Glomerular endothelial cell (primary cell): ENCODE measurements around the gene ADAMTSL1. TPM values are rescaled to one million over a fixed set of nuclear protein-coding genes. Genes with fewer than 3 reads are reported as not detected.

Experiments used
- DNase-seq: peaks from one replicate; pipeline ENCODE4 v3.0.0-alpha.2; 2011; ENCODE audit warnings: low read depth, low spot score; ENCODE audit errors: extremely low read depth
- total RNA-seq: library from RNA; depleted of rRNA; stranded (reverse); fragments of >200 nt; gene quantifications from 2 replicates; pipeline ENCODE4 v1.2.3, GENCODE V29; 2015

The ADAMTSL1 gene
- total RNA-seq, 1 donor from 2014 or later, result 17.2 TPM

DNA sequence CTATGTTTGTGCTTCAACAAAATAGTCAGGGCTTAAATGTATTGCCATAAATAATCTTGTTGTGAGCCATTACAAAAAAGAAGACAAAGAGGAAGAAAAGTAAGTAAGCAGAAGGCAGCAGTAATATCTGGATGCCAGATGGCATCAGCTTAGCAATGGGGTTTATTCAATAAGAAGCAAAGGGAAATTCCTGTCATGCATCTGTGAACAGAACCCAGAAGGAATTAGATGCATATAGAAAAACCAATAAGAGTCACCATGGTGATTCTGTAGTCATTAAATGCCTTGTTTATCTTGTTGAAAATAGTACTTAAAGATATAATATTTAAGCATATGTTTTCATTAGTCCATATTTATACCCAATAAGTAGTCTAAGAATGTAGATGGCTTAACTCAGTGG lies 216.0 kb downstream of the ADAMTSL1 start:
- DNase-seq, result no peak

DNA sequence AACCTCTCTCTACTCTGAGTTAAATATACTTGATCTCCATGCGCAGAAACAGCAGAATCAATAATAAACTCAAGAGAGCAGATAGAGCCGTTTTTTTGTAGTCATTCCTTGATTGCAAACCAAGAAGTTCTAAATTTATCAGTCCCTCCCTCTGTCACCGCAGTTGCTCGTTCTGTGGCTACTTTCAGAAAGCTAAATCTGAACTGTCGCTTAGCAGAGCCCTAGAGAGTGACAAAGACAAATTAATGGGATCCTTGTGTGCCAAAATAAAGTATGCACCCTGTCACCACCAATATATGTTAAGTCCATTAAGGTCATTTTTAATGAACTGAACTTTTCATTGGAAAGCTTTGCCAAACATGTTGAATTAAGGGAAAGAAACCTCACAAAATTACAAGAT lies 218.3 kb downstream of the ADAMTSL1 start:
- no peak for DNase-seq

DNA sequence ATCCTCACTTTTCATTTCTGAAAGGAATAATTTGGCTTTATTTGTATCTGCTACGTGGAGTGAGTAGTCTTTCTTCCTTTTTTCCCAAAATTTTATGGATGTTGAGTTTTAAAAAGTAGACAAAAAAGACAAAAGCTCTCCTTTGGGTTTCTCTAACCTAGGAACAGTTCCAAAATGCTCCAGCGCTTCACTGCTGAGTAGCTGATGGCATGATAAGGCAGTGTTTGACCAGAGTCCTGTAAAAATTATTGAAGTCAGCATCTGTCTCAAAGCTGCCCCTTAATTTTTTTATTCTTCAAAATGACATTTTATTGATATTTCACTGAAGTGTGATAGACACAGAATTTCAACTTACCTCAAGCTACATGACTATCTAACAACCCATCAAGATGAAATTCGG lies 219.0 kb downstream of the ADAMTSL1 start:
- no peak for DNase-seq

GRCh38 chr9:18694959-18695668 lies 221.2 kb downstream of the ADAMTSL1 start:
- DNase-seq, result no peak

DNA sequence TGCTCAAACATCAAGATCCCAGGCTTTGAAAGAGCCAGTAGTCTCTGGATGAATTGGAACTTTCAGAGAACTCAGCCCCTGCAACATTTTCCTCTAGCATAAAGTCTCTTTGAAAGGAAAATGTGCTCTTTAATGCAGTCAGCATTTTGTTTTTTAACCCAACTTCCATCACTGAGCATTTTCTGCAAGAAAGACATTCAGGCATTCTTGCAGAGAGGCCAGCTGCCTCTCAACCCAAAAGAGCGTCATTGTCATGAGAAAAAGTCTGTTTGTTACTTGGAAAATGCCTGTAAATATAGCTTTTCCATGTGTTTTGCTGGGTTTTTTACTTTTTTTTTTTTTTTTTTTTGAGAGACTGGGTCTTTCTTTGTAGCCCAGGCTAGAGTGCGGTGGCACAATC lies 225.0 kb downstream of the ADAMTSL1 start:
- DNase-seq, result no peak

DNA sequence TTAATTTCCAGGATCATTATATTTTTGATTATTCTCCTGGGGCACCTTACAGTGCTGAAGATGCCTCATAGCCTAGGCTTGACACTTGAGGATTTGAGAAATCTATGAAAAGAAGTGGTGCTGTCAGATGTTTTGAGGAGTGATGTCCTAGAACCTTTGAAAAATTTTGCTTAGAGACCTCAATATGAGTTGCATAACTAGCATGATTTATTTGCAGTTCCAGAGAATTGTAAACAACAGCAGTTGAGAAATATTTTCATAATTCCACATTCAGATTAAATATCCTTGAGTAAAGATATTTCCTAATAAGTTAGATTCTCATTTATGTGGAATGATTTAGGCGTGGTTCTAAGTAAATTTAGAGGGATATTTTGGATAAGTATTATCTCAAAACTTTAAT lies 225.8 kb downstream of the ADAMTSL1 start:
- DNase-seq, result no peak

DNA sequence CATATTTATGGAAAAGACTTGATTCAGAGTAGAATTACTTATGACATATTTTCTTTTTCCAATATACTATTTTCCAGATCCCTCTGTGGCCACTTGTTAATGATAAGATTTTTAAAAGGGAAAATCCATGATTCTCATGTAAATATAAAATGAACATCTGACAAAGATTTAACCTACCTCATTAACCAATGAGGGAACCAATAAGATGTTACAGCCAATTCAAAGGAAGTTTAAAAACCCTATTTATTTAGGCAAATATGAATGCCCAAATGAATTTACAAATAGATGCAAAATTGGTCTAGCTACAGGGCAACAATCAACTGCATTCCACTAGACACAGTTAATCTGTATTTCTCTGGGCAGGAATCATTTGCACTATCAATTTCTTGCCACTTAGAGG lies 226.8 kb downstream of the ADAMTSL1 start:
- no peak for DNase-seq

GRCh38 chr9:18703151-18703900 lies 229.4 kb downstream of the ADAMTSL1 start:
- no peak for DNase-seq

DNA sequence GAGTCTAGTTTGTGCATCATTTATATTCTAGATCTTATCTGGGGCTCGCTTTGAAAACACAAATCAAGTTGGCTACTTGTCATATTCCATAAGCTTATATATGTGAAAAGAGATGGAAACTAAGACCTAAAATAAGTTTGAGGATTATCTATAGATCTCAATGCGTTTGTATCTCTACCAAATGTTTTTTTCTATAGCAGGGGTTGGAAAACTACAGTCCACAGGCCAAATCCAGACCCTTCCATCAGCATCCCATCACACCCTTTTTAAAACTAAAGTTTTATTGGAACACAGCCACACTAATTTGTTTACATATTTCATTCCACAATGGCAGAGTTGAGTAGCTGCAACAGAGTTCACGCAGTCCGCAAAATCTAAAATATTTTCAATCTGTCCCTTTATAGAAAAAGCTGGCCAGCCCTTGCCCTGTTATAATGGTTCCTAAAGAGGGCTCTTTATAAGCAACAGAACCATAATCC lies 230.0 kb downstream of the ADAMTSL1 start:
- DNase-seq, result no peak

DNA sequence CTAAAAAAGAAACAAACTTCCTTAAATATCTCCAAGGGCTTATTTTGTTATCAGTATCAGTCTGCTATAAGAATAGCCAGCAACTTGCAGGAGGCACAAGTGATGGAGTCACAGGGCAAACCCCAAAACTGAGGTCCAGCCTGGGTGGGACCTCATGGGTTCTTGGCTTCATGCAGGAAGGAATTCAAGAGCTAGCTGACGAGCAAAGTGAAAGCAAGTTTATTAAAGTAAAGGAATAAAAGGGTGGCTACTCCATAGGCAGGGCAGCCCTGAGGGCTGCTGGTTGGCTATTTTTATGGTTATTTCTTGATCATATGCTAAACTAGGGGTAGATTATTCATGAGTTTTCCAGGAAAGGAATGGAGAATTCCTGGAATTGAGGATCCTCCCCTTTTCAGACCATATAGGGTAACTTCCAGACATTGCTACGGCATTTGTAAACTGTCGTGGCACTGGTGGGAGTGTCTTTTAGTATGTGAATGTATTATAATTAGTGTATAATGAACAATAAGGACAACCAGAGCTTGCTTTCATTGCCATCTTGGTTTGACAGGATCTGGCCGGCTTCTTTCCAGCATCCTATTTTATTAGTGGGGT lies 231.9 kb downstream of the ADAMTSL1 start:
- no peak for DNase-seq

- no peak for DNase-seq
Observed at GRCh38 chr9:18706648-18707047, 232.7 kb downstream of the ADAMTSL1 start.

- no peak for DNase-seq
Observed at GRCh38 chr9:18707061-18707461, 233.1 kb downstream of the ADAMTSL1 start.

GRCh38 chr9:18707489-18708205 lies 233.7 kb downstream of the ADAMTSL1 start:
- no peak for DNase-seq

DNA sequence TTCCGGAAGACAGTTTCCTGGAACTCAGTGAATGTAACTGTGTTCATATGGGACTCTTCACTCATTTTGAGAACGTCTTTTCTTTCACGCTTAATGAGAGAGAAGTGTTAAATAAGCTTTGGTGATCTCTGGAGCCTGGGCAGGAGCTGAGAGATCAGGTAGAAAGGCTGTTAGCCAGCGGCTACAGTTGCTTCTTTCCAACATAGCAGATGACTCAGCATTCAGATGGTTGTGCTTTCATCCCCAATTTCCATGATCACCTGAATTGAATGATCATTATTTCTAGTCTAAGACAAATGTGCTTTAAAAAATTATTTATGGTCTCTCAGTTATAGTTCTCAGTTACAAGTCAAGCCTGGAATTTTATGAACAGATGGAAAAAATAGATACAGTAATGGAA lies 234.5 kb downstream of the ADAMTSL1 start:
- DNase-seq, result no peak

GRCh38 chr9:18710065-18710464 lies 236.1 kb downstream of the ADAMTSL1 start:
- no peak for DNase-seq

DNA sequence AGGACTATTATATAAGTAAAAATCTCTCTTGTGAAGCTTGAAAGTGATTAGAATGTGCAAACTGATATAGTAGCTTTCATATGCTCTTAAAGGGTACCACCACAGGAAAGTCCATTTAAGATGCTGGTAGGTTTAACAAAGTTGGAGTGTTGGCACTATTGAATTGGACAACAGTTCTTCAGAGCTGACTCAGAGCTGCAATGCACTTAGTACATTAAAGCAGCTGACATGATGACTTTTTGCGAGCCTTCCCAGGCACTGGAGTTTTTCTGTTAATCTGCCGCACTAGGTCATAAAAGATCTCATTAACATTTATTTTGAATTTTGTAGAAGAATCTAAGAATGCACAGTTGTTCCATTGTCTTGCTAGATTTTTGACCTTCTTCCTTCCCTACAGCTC lies 243.8 kb downstream of the ADAMTSL1 start:
- no peak for DNase-seq

DNA sequence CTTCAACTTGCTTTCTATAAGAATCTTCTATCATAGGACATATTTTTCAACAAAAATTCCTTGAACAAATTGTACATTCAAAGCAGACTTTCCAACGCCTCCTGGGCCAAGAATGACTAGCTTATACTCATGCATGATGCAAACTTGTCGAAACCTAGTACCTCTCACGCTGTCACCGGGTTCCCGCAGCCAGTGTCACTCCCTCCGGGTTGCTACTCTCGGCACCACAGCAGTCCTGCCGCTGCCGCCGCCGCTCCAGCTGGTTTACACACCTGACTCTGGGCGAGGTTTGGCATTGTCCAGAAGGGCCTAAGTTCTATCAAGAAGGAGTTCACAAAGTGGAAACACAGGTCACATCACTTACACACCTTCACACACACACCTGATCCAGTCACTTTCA lies 244.4 kb downstream of the ADAMTSL1 start:
- DNase-seq, result no peak

- DNase-seq, result no peak
Observed at GRCh38 chr9:18718932-18719331, 245.0 kb downstream of the ADAMTSL1 start.

GRCh38 chr9:18720691-18721090 lies 246.7 kb downstream of the ADAMTSL1 start:
- no peak for DNase-seq

DNA sequence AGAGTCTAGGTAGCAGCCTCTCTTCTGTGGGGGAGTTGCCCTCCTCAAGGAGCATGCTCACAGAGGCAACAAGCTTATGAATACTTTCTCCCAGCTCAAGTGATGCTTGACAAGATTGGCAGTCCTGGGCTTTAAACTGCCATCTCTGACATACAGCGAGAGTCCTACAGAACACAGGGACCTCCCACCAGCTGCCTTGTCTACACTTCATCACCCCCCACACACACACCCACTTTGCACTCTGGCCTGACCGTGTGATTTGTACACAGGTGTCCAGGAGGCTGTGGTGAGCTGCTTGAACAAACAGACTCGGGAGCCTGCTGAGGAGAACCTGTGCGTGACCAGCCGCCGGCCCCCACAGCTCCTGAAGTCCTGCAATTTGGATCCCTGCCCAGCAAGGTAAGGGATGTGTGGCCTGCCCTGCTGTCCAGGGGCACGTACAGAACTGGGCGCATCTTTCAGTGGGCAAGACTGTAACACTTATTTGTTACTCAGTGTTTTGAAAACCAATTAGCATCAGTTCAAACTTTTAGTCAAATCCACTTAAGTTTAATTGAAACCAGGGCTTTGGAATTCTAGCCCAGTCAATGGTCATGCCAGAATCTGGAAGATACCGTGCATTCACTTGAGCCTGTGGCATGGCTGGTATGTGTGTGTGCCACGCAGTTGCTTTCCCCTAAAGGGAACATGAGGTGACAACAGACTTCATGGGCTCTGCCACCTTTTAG lies 247.5 kb downstream of the ADAMTSL1 start:
- DNase-seq, result no peak

- DNase-seq, result no peak
Observed at GRCh38 chr9:18721995-18722310, 248.0 kb downstream of the ADAMTSL1 start.
